AG09319 (cell line): ENCODE data around the gene CCNQ.

Experiments used
- DNase-seq: peaks from one replicate; pipeline ENCODE4 v3.0.0-alpha.2; 2010; ENCODE audit warnings: low read depth; ENCODE audit errors: extremely low read depth
- CTCF ChIP-seq: IDR thresholded peaks from 2 replicates; pipeline ENCODE4 v1.5.1; 2011; ENCODE audit warnings: low read depth, mild to moderate bottlenecking, inconsistent platforms, low read length, moderate library complexity

CCNQ gene

GRCh38 chrX:153560466-153560865 lies 38.5 kb downstream of the CCNQ start:
- no peak for TF ChIP-seq CTCF
- no peak for DNase-seq

GRCh38 chrX:153560000-153560399 lies 38.9 kb downstream of the CCNQ start:
- no peak for DNase-seq
- no peak for TF ChIP-seq CTCF

- no peak for DNase-seq
- TF ChIP-seq CTCF: no peak
These were observed 41.2 kb downstream of the CCNQ start for GRCh38 chrX:153557618-153558355.

GRCh38 chrX:153556767-153557166 lies 42.2 kb downstream of the CCNQ start:
- no peak for TF ChIP-seq CTCF
- DNase-seq: no peak

- TF ChIP-seq CTCF: peak; percentile 79
- peak; percentile 2 for DNase-seq
These were observed 44.3 kb downstream of the CCNQ start for GRCh38 chrX:153554519-153555167.

- TF ChIP-seq CTCF: no peak
- DNase-seq: no peak
These were observed 47.8 kb downstream of the CCNQ start for GRCh38 chrX:153551135-153551534.

- DNase-seq: no peak
These were observed 49.1 kb downstream of the CCNQ start for GRCh38 chrX:153549807-153550206.

More at GRCh38 chrX:153549807-153550206, 49.1 kb downstream of the CCNQ start:
- TF ChIP-seq CTCF: no peak
